ENCODE measurements around the gene YPEL1. TPM values are rescaled to one million over a fixed set of nuclear protein-coding genes. Genes with fewer than 3 reads are reported as not detected.

Gene YPEL1
- total and polyA plus RNA-seq, 4 donors: 0.83 to 4.8 (median 2.2) TPM

GRCh38 chr22:21669026-21669425 lies 66.6 kb downstream of the YPEL1 start:
- Histone ChIP-seq H3K36me3 (ENCODE audit: control insufficient read depth in 4 of 4, insufficient read depth in 3 of 4, low read depth in 1 of 4, low read length in 3 of 4) (peaks cover 2 to 27% (median 15%) of the 10 kb centered on the region in 4 donors), H3K27ac (ENCODE audit: low read depth in 1 of 2, low read length in 2 of 2) (no peak overlapping the region), H3K9ac (ENCODE audit: low read depth in 1 of 2, low read length in 2 of 2) (no peak overlapping the region), H3K4me1 (ENCODE audit: control insufficient read depth in 4 of 4, insufficient read depth in 4 of 4, low read length in 3 of 4) (peaks cover 0 to 9% (median under 1%) of the 10 kb centered on the region in 4 donors), H3K4me3 (ENCODE audit: low read depth in 1 of 3, low read length in 3 of 3) (no peak overlapping the region), H3K27me3 (ENCODE audit: control insufficient read depth in 4 of 4, insufficient read depth in 4 of 4, low read length in 3 of 4) (no peaks in the 10 kb centered on the region), H3K9me3 (ENCODE audit: control insufficient read depth in 4 of 4, low read length in 3 of 4) (no peaks in the 10 kb centered on the region)
- TF ChIP-seq CTCF (IDR thresholded peaks at IDR 0.05; ENCODE audit: low read depth, low read length, missing input control) (no peak), SP1 (IDR thresholded peaks at IDR 0.05) (no peak), RXRA (IDR thresholded peaks at IDR 0.05) (no peak), FOXA1 (IDR thresholded peaks at IDR 0.05) (no peak), HNF4A (conservative IDR thresholded peaks at IDR 0.05) (no peak), GABPA (IDR thresholded peaks at IDR 0.05 in 1 of 2, conservative IDR thresholded peaks at IDR 0.05 in 1 of 2) (no peak)
- DNase-seq (ENCODE audit: low spot score): no peak
- WGBS: 87% methylated on average over 9 of the region's 9 CpGs

- no peaks in the 10 kb centered on the region for H3K9me3 ChIP-seq (ENCODE audit: control insufficient read depth in 4 of 4, low read length in 3 of 4)
Measured at GRCh38 chr22:21666786-21667185, 68.8 kb downstream of the YPEL1 start.

DNA sequence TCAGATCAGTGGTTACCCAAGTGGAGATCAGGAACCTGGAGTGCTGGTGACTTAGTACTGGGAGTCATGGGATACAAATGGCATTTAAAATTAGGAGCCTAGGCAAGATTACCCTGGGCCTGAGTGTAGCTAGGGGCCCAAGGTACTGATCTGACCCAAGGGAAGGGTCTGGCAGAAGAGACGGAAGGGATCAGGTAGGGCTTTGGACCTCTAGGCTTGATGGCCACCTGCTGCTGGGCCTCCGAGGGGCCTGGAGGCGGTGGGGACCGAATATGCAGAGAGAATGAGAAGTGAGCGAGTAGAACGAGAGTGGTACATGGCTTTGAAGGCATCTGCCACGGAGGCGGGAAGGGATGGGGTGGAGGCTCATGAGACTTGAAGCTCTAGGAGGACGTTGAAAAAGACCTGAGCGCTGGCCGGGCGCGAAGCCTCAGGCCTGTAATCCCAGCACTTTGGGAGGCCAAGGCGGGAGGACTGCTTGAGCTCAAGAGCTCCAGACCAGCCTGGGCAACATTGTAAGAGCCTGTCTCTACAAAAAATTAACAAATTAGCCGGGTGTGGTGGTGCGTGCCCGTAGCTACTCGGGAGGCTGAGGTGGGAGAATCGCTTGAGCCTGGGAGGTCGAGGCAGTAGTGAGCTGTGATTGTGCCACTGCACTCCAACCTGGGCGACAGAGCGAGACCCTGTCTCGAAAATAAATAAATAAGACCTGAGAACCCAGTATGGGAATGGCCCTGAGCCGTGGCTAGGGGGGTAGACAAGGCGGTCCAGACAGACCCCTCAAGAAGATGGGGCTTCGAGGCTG lies 70.3 kb downstream of the YPEL1 start:
- no peak for TF ChIP-seq YY1 (IDR thresholded peaks at IDR 0.05)
- no peak for TF ChIP-seq CTCF (IDR thresholded peaks at IDR 0.05; ENCODE audit: low read depth, low read length, missing input control)
- Histone ChIP-seq H3K4me3 (ENCODE audit: low read depth in 1 of 3, low read length in 3 of 3) (peak overlapping the region; percentile 54 to 64 (median 60)), H3K27ac (ENCODE audit: low read depth in 1 of 2, low read length in 2 of 2) (peak overlapping the region; percentile 94 to 95), H3K27me3 (ENCODE audit: control insufficient read depth in 4 of 4, insufficient read depth in 4 of 4, low read length in 3 of 4) (no peaks in the 10 kb centered on the region), H3K4me1 (ENCODE audit: control insufficient read depth in 4 of 4, insufficient read depth in 4 of 4, low read length in 3 of 4) (peaks cover 0 to 9% (median under 1%) of the 10 kb centered on the region in 4 donors), H3K9me3 (ENCODE audit: control insufficient read depth in 4 of 4, low read length in 3 of 4) (no peaks in the 10 kb centered on the region), H3K36me3 (ENCODE audit: control insufficient read depth in 4 of 4, insufficient read depth in 3 of 4, low read depth in 1 of 4, low read length in 3 of 4) (no peaks in the 10 kb centered on the region), H3K9ac (ENCODE audit: low read depth in 1 of 2, low read length in 2 of 2) (no peak overlapping the region)
- no peak for DNase-seq (ENCODE audit: low spot score)
- 73% methylated on average over 26 of the region's 26 CpGs for WGBS

More at GRCh38 chr22:21666786-21667185, 68.8 kb downstream of the YPEL1 start:
- TF ChIP-seq, protein P1, sequence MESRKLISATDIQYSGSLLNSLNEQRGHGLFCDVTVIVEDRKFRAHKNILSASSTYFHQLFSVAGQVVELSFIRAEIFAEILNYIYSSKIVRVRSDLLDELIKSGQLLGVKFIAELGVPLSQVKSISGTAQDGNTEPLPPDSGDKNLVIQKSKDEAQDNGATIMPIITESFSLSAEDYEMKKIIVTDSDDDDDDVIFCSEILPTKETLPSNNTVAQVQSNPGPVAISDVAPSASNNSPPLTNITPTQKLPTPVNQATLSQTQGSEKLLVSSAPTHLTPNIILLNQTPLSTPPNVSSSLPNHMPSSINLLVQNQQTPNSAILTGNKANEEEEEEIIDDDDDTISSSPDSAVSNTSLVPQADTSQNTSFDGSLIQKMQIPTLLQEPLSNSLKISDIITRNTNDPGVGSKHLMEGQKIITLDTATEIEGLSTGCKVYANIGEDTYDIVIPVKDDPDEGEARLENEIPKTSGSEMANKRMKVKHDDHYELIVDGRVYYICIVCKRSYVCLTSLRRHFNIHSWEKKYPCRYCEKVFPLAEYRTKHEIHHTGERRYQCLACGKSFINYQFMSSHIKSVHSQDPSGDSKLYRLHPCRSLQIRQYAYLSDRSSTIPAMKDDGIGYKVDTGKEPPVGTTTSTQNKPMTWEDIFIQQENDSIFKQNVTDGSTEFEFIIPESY (IDR thresholded peaks at IDR 0.05): no peak
- no peak for TF ChIP-seq TAF1 (conservative IDR thresholded peaks at IDR 0.05)
- no peak for TF ChIP-seq FOXA2 (IDR thresholded peaks at IDR 0.05)
- WGBS: 58% methylated on average over 16 of the region's 16 CpGs
- H3K36me3 ChIP-seq (ENCODE audit: control insufficient read depth in 4 of 4, insufficient read depth in 3 of 4, low read depth in 1 of 4, low read length in 3 of 4): peaks cover 1 to 13% (median 7%) of the 10 kb centered on the region in 4 donors
- peaks cover 0 to 9% (median under 1%) of the 10 kb centered on the region in 4 donors for H3K4me1 ChIP-seq (ENCODE audit: control insufficient read depth in 4 of 4, insufficient read depth in 4 of 4, low read length in 3 of 4)
- peak overlapping the region in 1 of 2 donors; percentile 29 for H3K9ac ChIP-seq (ENCODE audit: low read depth in 1 of 2, low read length in 2 of 2)
- DNase-seq (ENCODE audit: low spot score): no peak
- H3K27me3 ChIP-seq (ENCODE audit: control insufficient read depth in 4 of 4, insufficient read depth in 4 of 4, low read length in 3 of 4): no peaks in the 10 kb centered on the region
- H3K27ac ChIP-seq (ENCODE audit: low read depth in 1 of 2, low read length in 2 of 2): peak overlapping the region; percentile 94 to 95
- H3K4me3 ChIP-seq (ENCODE audit: low read depth in 1 of 3, low read length in 3 of 3): peak overlapping the region in 2 of 3 donors; percentile 60 to 64

Data from liver (tissue), 9 donors.